ENCODE measurements around the gene AGAP2.

GRCh38 chr12:57695770-57696432 is 42.6 kb downstream of the AGAP2 start:
- no peak for TF ChIP-seq CTCF (IDR thresholded peaks at IDR 0.05)
- TF ChIP-seq POLR2A (IDR thresholded peaks at IDR 0.05), result no peak
- no peak for TF ChIP-seq POLR2AphosphoS5 (IDR thresholded peaks at IDR 0.05)
